WTC11 (cell line): ENCODE data around the gene RBM42. TPM values are rescaled to one million over a fixed set of nuclear protein-coding genes. Genes with fewer than 3 reads are reported as not detected.
A peak's percentile ranks its signal among the peaks of the same experiment; 100 is the strongest.

ENCODE experiments used
- ATAC-seq: fragments of 200-7000 bp; cut with Tn5 transposase; 2 replicates; pipeline ENCODE4 v1.10.0; 2021; ENCODE audit warnings: mild to moderate bottlenecking, moderate library complexity
- CTCF ChIA-PET: fragments of 300-600 bp; sonication (Branson Sonifier 250); formaldehyde crosslinking; loops from one replicate; lab custom pipeline; 2021; ENCODE audit warnings: antibody characterized with exemption; lab: Charles Lee
- POLR2A ChIA-PET: fragments of 350-600 bp; sonication (Branson Sonifier 250); formaldehyde crosslinking; loops from one replicate; lab custom pipeline; 2021; ENCODE audit warnings: antibody characterized with exemption; lab: Charles Lee
- DNase-seq: peaks from one replicate; pipeline ENCODE4 v3.0.0; 2021; ENCODE audit warnings: low spot score
- H3K27ac Mint-ChIP-seq: 2 replicates; pipeline ENCODE4 v1.8.0; 2021; ENCODE audit warnings: mixed read lengths
- H3K27me3 Mint-ChIP-seq: 2 replicates; pipeline ENCODE4 v1.8.0; 2021; ENCODE audit warnings: low read depth, mild to moderate bottlenecking, moderate library complexity, mixed read lengths
- H3K36me3 Mint-ChIP-seq: 2 replicates; pipeline ENCODE4 v1.8.0; 2021; ENCODE audit warnings: mixed read lengths
- H3K4me1 Mint-ChIP-seq: 2 replicates; pipeline ENCODE4 v1.8.0; 2022; ENCODE audit warnings: mixed read lengths
- H3K4me3 Mint-ChIP-seq: 2 replicates; pipeline ENCODE4 v1.8.0; 2021; ENCODE audit warnings: mild to moderate bottlenecking, moderate library complexity, mixed read lengths
- H3K9me3 Mint-ChIP-seq: 2 replicates; pipeline ENCODE4 v1.8.0; 2021; ENCODE audit warnings: mixed read lengths
- AFF4 ChIP-seq: sonication (generic); formaldehyde crosslinking; IDR thresholded peaks from 2 replicates; pipeline ENCODE4 v1.8.1; 2023; ENCODE audit warnings: mild to moderate bottlenecking, missing genetic modification reagents, borderline replicate concordance
- ATF3 ChIP-seq: sonication (generic); formaldehyde crosslinking; conservative IDR thresholded peaks from 2 replicates; pipeline ENCODE4 v1.8.1; 2022; ENCODE audit warnings: mild to moderate bottlenecking, missing genetic modification reagents
- CBFB ChIP-seq: sonication (generic); formaldehyde crosslinking; IDR thresholded peaks from 2 replicates; pipeline ENCODE4 v1.8.1; 2022; ENCODE audit warnings: mild to moderate bottlenecking, low read depth, missing genetic modification reagents
- CREB1 ChIP-seq: sonication (generic); formaldehyde crosslinking; IDR thresholded peaks from 2 replicates; pipeline ENCODE4 v1.8.0; 2023; ENCODE audit warnings: mild to moderate bottlenecking, missing genetic modification reagents
- CTCF ChIP-seq: fragments of 200-600 bp; IDR thresholded peaks from 2 replicates; pipeline ENCODE4 v1.8.0; 2022; ENCODE audit warnings: antibody characterized with exemption
- E2F5 ChIP-seq: sonication (generic); formaldehyde crosslinking; IDR thresholded peaks from 2 replicates; pipeline ENCODE4 v1.8.1; 2022; ENCODE audit warnings: mild to moderate bottlenecking, moderate library complexity, missing genetic modification reagents
- MLX ChIP-seq: sonication (generic); formaldehyde crosslinking; IDR thresholded peaks from 2 replicates; pipeline ENCODE4 v1.8.1; 2023; ENCODE audit warnings: mild to moderate bottlenecking, missing genetic modification reagents, moderate library complexity
- SP1 ChIP-seq: sonication (generic); formaldehyde crosslinking; conservative IDR thresholded peaks from 2 replicates; pipeline ENCODE4 v1.8.1; 2022; ENCODE audit warnings: missing genetic modification reagents
- TCF7 ChIP-seq: sonication (generic); formaldehyde crosslinking; IDR thresholded peaks from 2 replicates; pipeline ENCODE4 v1.8.0; 2022; ENCODE audit warnings: mild to moderate bottlenecking, low read depth, missing genetic modification reagents, moderate library complexity
- ZNF138 ChIP-seq: sonication (generic); formaldehyde crosslinking; conservative IDR thresholded peaks from 2 replicates; pipeline ENCODE4 v1.8.1; 2022; ENCODE audit warnings: mild to moderate bottlenecking, moderate library complexity, missing genetic modification reagents
- ZNF512 ChIP-seq: sonication (generic); formaldehyde crosslinking; IDR thresholded peaks from 2 replicates; pipeline ENCODE4 v1.8.1; 2022; ENCODE audit warnings: missing genetic modification reagents, borderline replicate concordance
- total RNA-seq: library from RNA; stranded (reverse); gene quantifications from 3 replicates; pipeline ENCODE4 v1.2.3, GENCODE V29; 2021

Gene RBM42
- total RNA-seq, 1 experiment from 2014 or later = 94.9 TPM

- no peak for TF ChIP-seq TCF7 (CRISPR knock-in tag)
- no peak for TF ChIP-seq ATF3 (CRISPR knock-in tag)
- TF ChIP-seq CTCF = 0 out of 2 replicates have a peak, but pooled peaks have one; percentile 19
- TF ChIP-seq, all 79 proteins: peak for 1
- peaks cover 48% of the 10 kb centered on the region for H3K36me3 Mint-ChIP-seq
- H3K4me1 Mint-ChIP-seq = no peaks in the 10 kb centered on the region
- ATAC-seq (peak; percentile 55; the same call in 1 of the 2 replicates), DNase-seq (no peak)
- H3K27me3 Mint-ChIP-seq = no peaks in the 10 kb centered on the region
- ChIA-PET POLR2A (no interaction called here), CTCF (interaction anchor here (0.9 kb wide), 1 partner anchor 10 kb away, joined by 4 read pairs; the partner anchor contains the start of gene COX6B1)
- no peak overlapping the region for H3K27ac Mint-ChIP-seq
- H3K4me3 Mint-ChIP-seq = no peak overlapping the region
- H3K9me3 Mint-ChIP-seq = no peaks in the 10 kb centered on the region
Measured at GRCh38 chr19:35657904-35658700, 29.3 kb downstream of the RBM42 start.

- Mint-ChIP-seq H3K4me1 (no peaks in the 10 kb centered on the region), H3K36me3 (peaks cover 17% of the 10 kb centered on the region), H3K4me3 (no peak overlapping the region), H3K9me3 (no peaks in the 10 kb centered on the region), H3K27me3 (no peaks in the 10 kb centered on the region), H3K27ac (no peak overlapping the region)
- ChIA-PET POLR2A (interaction anchor here (1.2 kb wide), 2 partner anchors 14 to 19 kb away, joined by 3 to 7 read pairs; partner anchors contain the start of gene COX6B1), CTCF (no interaction called here)
- no peak for DNase-seq
- ATAC-seq = no peak
- TF ChIP-seq SP1 (CRISPR knock-in tag) = no peak
Measured at GRCh38 chr19:35661995-35662340, 33.1 kb downstream of the RBM42 start.

- Mint-ChIP-seq H3K9me3 (no peaks in the 10 kb centered on the region), H3K27me3 (peaks cover 5% of the 10 kb centered on the region), H3K36me3 (peaks cover 4% of the 10 kb centered on the region), H3K4me1 (no peaks in the 10 kb centered on the region), H3K4me3 (no peak overlapping the region), H3K27ac (no peak overlapping the region)
- ChIA-PET CTCF (no interaction called here), POLR2A (no interaction called here)
- ATAC-seq (no peak), DNase-seq (no peak)
- TF ChIP-seq MLX (no peak), E2F5 (no peak), AFF4 (CRISPR knock-in tag) (no peak), CBFB (CRISPR knock-in tag) (no peak), ZNF138 (CRISPR knock-in tag) (no peak), CREB1 (no peak), ZNF512 (CRISPR knock-in tag) (no peak)
Measured at GRCh38 chr19:35663981-35664380, 35.1 kb downstream of the RBM42 start.
